CD14-positive monocyte (primary cell): ENCODE data around the gene FNBP1L. TPM values are rescaled to one million over a fixed set of nuclear protein-coding genes. Genes with fewer than 3 reads are reported as not detected.
"Not testable (repeated sequence)": the region's sequence is repeated elsewhere in the genome, so short reads cannot be mapped to it uniquely, and the experiment has no call there.

Experiments
- DNase-seq, 3 donors: peaks; one replicate each; pipeline ENCODE4 v3.0.0-alpha.2; 2011 to 2022
- H2AFZ ChIP-seq: 2 replicates; pipeline ENCODE4 v1.6.0; 2012; ENCODE audit warnings: mild to moderate bottlenecking, low read depth, low read length, inconsistent platforms; ENCODE audit not compliant: insufficient read depth, poor library complexity, severe bottlenecking
- H3K27ac ChIP-seq, 2 donors: 1 replicate in 1 of 2; 2 replicates in 1 of 2; pipeline ENCODE4 v1.5.1; 2012 to 2013; ENCODE audit warnings: low read length in 2 of 2, control low read depth in 1 of 2, inconsistent platforms in 1 of 2, low read depth in 1 of 2, mild to moderate bottlenecking in 1 of 2
- H3K27me3 ChIP-seq, 2 donors: one replicate each; pipeline versions ENCODE4 v1.6.0 to v1.6.1; 2011 to 2013; ENCODE audit warnings: low read length in 2 of 2; ENCODE audit not compliant: control insufficient read depth in 2 of 2, insufficient read depth in 2 of 2
- H3K36me3 ChIP-seq, 2 donors: replicated peaks in 1 of 2; 1 replicate in 1 of 2; 2 replicates in 1 of 2; pipeline versions ENCODE4 v1.5.1 to v1.6.1; 2012 to 2013; ENCODE audit warnings: low read length in 2 of 2, control low read depth in 1 of 2, inconsistent platforms in 1 of 2, mild to moderate bottlenecking in 1 of 2; ENCODE audit not compliant: insufficient read depth in 2 of 2, control insufficient read depth in 1 of 2
- H3K4me1 ChIP-seq, 2 donors: 1 replicate in 1 of 2; 2 replicates in 1 of 2; pipeline versions ENCODE4 v1.5.1 to v1.6.1; 2012 to 2013; ENCODE audit warnings: low read length in 2 of 2, control low read depth in 1 of 2, inconsistent platforms in 1 of 2, mild to moderate bottlenecking in 1 of 2, moderate library complexity in 1 of 2; ENCODE audit not compliant: insufficient read depth in 2 of 2, control insufficient read depth in 1 of 2
- H3K4me2 ChIP-seq: replicated peaks from 2 replicates; pipeline ENCODE3; 2012; ENCODE audit warnings: low read length, moderate library complexity, mild to moderate bottlenecking; ENCODE audit not compliant: poor library complexity, severe bottlenecking; ENCODE audit errors: extremely low read depth
- H3K4me3 ChIP-seq, 3 experiments: fragments of 200-600 bp in 1 of 3; sonication (generic) in 1 of 3; replicated peaks in 1 of 3; 1 replicate in 2 of 3; 2 replicates in 1 of 3; pipeline ENCODE4 v1.5.1; 2011 to 2013; ENCODE audit warnings: low read length in 3 of 3, mild to moderate bottlenecking in 3 of 3, control low read depth in 2 of 3, low read depth in 2 of 3, inconsistent platforms in 1 of 3, moderate library complexity in 1 of 3
- H3K79me2 ChIP-seq: 2 replicates; pipeline ENCODE4 v1.6.0; 2012; ENCODE audit warnings: mild to moderate bottlenecking, control low read depth, inconsistent platforms, low read length, moderate library complexity; ENCODE audit not compliant: insufficient read depth
- H3K9ac ChIP-seq: 2 replicates; pipeline ENCODE4 v1.6.0; 2017; ENCODE audit warnings: low read length, mild to moderate bottlenecking; ENCODE audit not compliant: insufficient read depth, poor library complexity, severe bottlenecking
- H3K9me3 ChIP-seq, 2 donors: replicated peaks in 1 of 2; 1 replicate in 1 of 2; 2 replicates in 1 of 2; pipeline versions ENCODE4 v1.5.1 to v1.6.1; 2012 to 2013; ENCODE audit warnings: low read length in 2 of 2, control low read depth in 1 of 2; ENCODE audit not compliant: control insufficient read depth in 1 of 2, insufficient read depth in 1 of 2
- H4K20me1 ChIP-seq: 2 replicates; pipeline ENCODE4 v1.6.0; 2012; ENCODE audit warnings: mild to moderate bottlenecking, low read length, control low read depth, moderate library complexity; ENCODE audit not compliant: insufficient read depth
- H3K27ac Mint-ChIP-seq, 7 donors: one replicate each; pipeline ENCODE4 v1.8.0; 2020; ENCODE audit warnings: mild to moderate bottlenecking in 7 of 7, mixed read lengths in 7 of 7, moderate library complexity in 6 of 7, inconsistent platforms in 2 of 7
- H3K27me3 Mint-ChIP-seq, 3 donors: one replicate each; pipeline ENCODE4 v1.8.0; 2021 to 2022; ENCODE audit warnings: low read depth in 3 of 3, mild to moderate bottlenecking in 3 of 3, mixed read lengths in 3 of 3, moderate library complexity in 3 of 3, inconsistent platforms in 1 of 3
- H3K36me3 Mint-ChIP-seq, 2 donors: one replicate each; pipeline ENCODE4 v1.8.0; 2020; ENCODE audit warnings: mixed read lengths in 2 of 2, inconsistent platforms in 1 of 2, mild to moderate bottlenecking in 1 of 2
- H3K4me1 Mint-ChIP-seq: one replicate; pipeline ENCODE4 v1.8.0; 2020; ENCODE audit warnings: mild to moderate bottlenecking, mixed read lengths
- H3K4me3 Mint-ChIP-seq, 2 donors: one replicate each; pipeline ENCODE4 v1.8.0; 2020; ENCODE audit warnings: mild to moderate bottlenecking in 2 of 2, mixed read lengths in 2 of 2, moderate library complexity in 1 of 2
- H3K9me3 Mint-ChIP-seq, 7 donors: one replicate each; pipeline ENCODE4 v1.8.0; 2020 to 2022; ENCODE audit warnings: mixed read lengths in 7 of 7, mild to moderate bottlenecking in 6 of 7, moderate library complexity in 6 of 7, inconsistent platforms in 2 of 7
- CTCF ChIP-seq: fragments of 200-600 bp; IDR thresholded peaks from one replicate; pipeline ENCODE4 v1.8.0; 2022; ENCODE audit warnings: antibody characterized with exemption, mild to moderate bottlenecking
- WGBS: methylation state at CpG from one replicate; pipeline ENCODE4 v1.1.5; 2013; ENCODE audit warnings: missing lambda C conversion rate; ENCODE audit not compliant: insufficient coverage; 5-methylcytosine and 5-hydroxymethylcytosine counted together
- intact Hi-C, 2 donors: fragments of 100-400 bp; cut with micrococcal nuclease; formaldehyde crosslinking; loops; one replicate each; pipeline versions ENCODE4 v1.15.0 to v1.15.1; 2023
- polyA plus RNA-seq, 3 donors: library from polyadenylated mRNA; depleted of rRNA in 1 of 3; unstranded in 2 of 3; stranded (reverse) in 1 of 3; fragments of 300-500 nt in 2 of 3; fragments of >200 nt in 1 of 3; fragmentation: Illumina TruSeq in 2 of 3; gene quantifications; 1 replicate in 2 of 3; 2 replicates in 1 of 3; pipeline ENCODE4 v1.2.3, GENCODE V29; 2012 to 2021

FNBP1L gene
- polyA plus RNA-seq, 3 donors: 0.15 to 0.32 (median 0.28) TPM

GRCh38 chr1:93474321-93474720 lies 26.4 kb downstream of the FNBP1L start:
- Histone ChIP-seq H3K4me3 (no peak overlapping the region), H3K4me1 (peaks cover 3 to 10% of the 10 kb centered on the region in 2 donors), H3K9ac (no peak overlapping the region), H2AFZ (no peak overlapping the region), H3K36me3 (no peaks in the 10 kb centered on the region), H3K79me2 (no peaks in the 10 kb centered on the region), H3K9me3 (peaks cover 11 to 13% of the 10 kb centered on the region in 2 donors), H3K4me2 (no peak overlapping the region), H3K27ac (no peak overlapping the region), H4K20me1 (no peaks in the 10 kb centered on the region), H3K27me3 (no peaks in the 10 kb centered on the region)
- DNase-seq: no peak
- Mint-ChIP-seq H3K36me3 (peaks cover 3 to 8% of the 10 kb centered on the region in 2 donors), H3K4me1 (peaks cover 23% of the 10 kb centered on the region), H3K4me3 (no peak overlapping the region), H3K9me3 (peaks cover 12 to 15% (median 14%) of the 10 kb centered on the region in 7 donors), H3K27ac (no peak overlapping the region), H3K27me3 (peaks cover 0 to 2% (median 0%) of the 10 kb centered on the region in 3 donors)
- no peak for TF ChIP-seq CTCF
- 88% methylated on average over 1 of the region's 2 CpGs for WGBS
- intact Hi-C loops: no loop called here

DNA sequence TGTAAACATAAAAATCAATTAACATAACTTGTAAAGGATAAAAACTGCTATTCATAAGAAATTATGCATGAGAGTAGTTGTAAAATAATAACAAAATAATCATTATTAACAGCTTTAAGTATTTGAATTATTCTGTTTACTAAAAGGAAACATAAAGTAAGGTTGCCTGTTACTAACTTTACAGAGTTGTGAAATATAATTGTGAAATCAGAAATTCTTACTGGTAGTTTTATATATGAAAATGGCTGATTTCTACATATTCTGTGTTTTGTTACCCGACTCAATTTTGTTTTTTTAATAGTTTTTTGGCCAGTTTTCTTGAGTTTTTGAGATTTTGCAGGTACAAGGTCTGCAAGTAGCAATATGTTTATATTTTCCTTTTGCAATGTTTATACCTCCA lies 27.8 kb downstream of the FNBP1L start:
- H3K9me3 ChIP-seq: peaks cover 14 to 22% of the 10 kb centered on the region in 2 donors
- H3K4me3 Mint-ChIP-seq: peak overlapping the region in 1 of 2 donors; percentile 65
- H3K79me2 ChIP-seq: no peaks in the 10 kb centered on the region
- peaks cover 3 to 10% of the 10 kb centered on the region in 2 donors for H3K4me1 ChIP-seq
- H3K27ac Mint-ChIP-seq: no peak overlapping the region
- H3K4me2 ChIP-seq: peak overlapping the region; percentile 24
- peaks cover 23% of the 10 kb centered on the region for H3K4me1 Mint-ChIP-seq
- H4K20me1 ChIP-seq: no peaks in the 10 kb centered on the region
- no CpG with 5 or more reads among the region's 1 CpG for WGBS
- no peak for TF ChIP-seq CTCF
- peaks cover 18 to 26% (median 24%) of the 10 kb centered on the region in 7 donors for H3K9me3 Mint-ChIP-seq
- peak overlapping the region in 1 of 3 experiments; percentile 23 for H3K4me3 ChIP-seq
- no peaks in the 10 kb centered on the region for H3K27me3 ChIP-seq
- H3K27ac ChIP-seq: peak overlapping the region in 1 of 2 donors; percentile 34
- intact Hi-C loops: no loop called here
- H3K36me3 ChIP-seq: no peaks in the 10 kb centered on the region
- no peak overlapping the region for H2AFZ ChIP-seq
- no peaks in the 10 kb centered on the region for H3K27me3 Mint-ChIP-seq
- no peak overlapping the region for H3K9ac ChIP-seq
- peak in 1 of 3 donors; percentile 19 for DNase-seq
- peaks cover 3 to 8% of the 10 kb centered on the region in 2 donors for H3K36me3 Mint-ChIP-seq

- DNase-seq, H3K36me3 ChIP-seq, H3K27me3 Mint-ChIP-seq, H3K4me3 Mint-ChIP-seq, H2AFZ ChIP-seq, H3K27me3 ChIP-seq, H3K36me3 Mint-ChIP-seq, H3K9ac ChIP-seq, H3K4me3 ChIP-seq, H3K79me2 ChIP-seq, intact Hi-C loops, H3K27ac ChIP-seq, H3K27ac Mint-ChIP-seq, H4K20me1 ChIP-seq, H3K4me2 ChIP-seq: not testable (repeated sequence)
- Mint-ChIP-seq H3K4me1 (peaks cover 22% of the 10 kb centered on the region), H3K9me3 (peaks cover 18 to 33% (median 23%) of the 10 kb centered on the region in 7 donors)
- Histone ChIP-seq H3K4me1 (peaks cover 3 to 10% of the 10 kb centered on the region in 2 donors), H3K9me3 (peaks cover 14 to 22% of the 10 kb centered on the region in 2 donors)
- 75% methylated on average over 4 of the region's 8 CpGs for WGBS
Observed at GRCh38 chr1:93479133-93479745, 31.3 kb downstream of the FNBP1L start.
